PC-3 (cell line): ENCODE results near the gene PREPL. TPM values are rescaled to one million over a fixed set of nuclear protein-coding genes. Genes with fewer than 3 reads are reported as not detected.

Experiments
- ATAC-seq: fragments of 200-7000 bp; cut with Tn5 transposase; 2 replicates; pipeline ENCODE4 v1.9.1; 2020; ENCODE audit warnings: mild to moderate bottlenecking, moderate library complexity
- BruUV-seq: library from RNA; stranded (reverse); fragments of 400-500 nt; replicated peaks from 2 replicates; lab custom pipeline; 2021; lab: Mats Ljungman, UMichigan
- CTCF ChIA-PET: fragments of 300-600 bp; sonication (Branson Sonifier 250); formaldehyde crosslinking; loops from one replicate; lab custom pipeline; 2022; ENCODE audit warnings: antibody characterized with exemption; lab: Charles Lee
- POLR2A ChIA-PET: fragments of 300-600 bp; sonication (Branson Sonifier 250); formaldehyde crosslinking; loops from one replicate; lab custom pipeline; 2022; ENCODE audit warnings: antibody characterized with exemption; ENCODE audit not compliant: unreplicated experiment; lab: Charles Lee
- DNase-seq: peaks from one replicate; pipeline ENCODE4 v3.0.0-alpha.2; 2015
- H2AFZ ChIP-seq: fragments of 300-600 bp; sonication (generic); 2 replicates; pipeline ENCODE4 v1.6.0; 2016; ENCODE audit warnings: antibody characterized with exemption, low read length
- H3F3A ChIP-seq: fragments of 300-600 bp; sonication (generic); one replicate; pipeline ENCODE4 v1.6.0; 2017; ENCODE audit warnings: antibody characterized with exemption, low read length, control low read depth, mild to moderate bottlenecking; ENCODE audit not compliant: unreplicated experiment
- H3K27ac ChIP-seq: fragments of 300-600 bp; sonication (generic); 2 replicates; pipeline ENCODE4 v1.5.1; 2016; ENCODE audit warnings: mild to moderate bottlenecking, low read length
- H3K27me3 ChIP-seq: fragments of 300-600 bp; sonication (generic); 2 replicates; pipeline ENCODE4 v1.6.1; 2016; ENCODE audit warnings: low read length, mixed read lengths
- H3K36me3 ChIP-seq: fragments of 300-600 bp; sonication (generic); 2 replicates; pipeline ENCODE4 v1.6.1; 2016; ENCODE audit warnings: low read depth, mixed run types, low read length, mixed read lengths
- H3K4me1 ChIP-seq: fragments of 300-600 bp; sonication (generic); 2 replicates; pipeline ENCODE4 v1.5.1; 2016; ENCODE audit warnings: low read length; ENCODE audit not compliant: insufficient read depth
- H3K4me2 ChIP-seq: fragments of 300-600 bp; sonication (generic); 2 replicates; pipeline ENCODE4 v1.6.0; 2016; ENCODE audit warnings: low read length
- H3K4me3 ChIP-seq: fragments of 300-600 bp; sonication (generic); 2 replicates; pipeline ENCODE4 v1.5.1; 2016; ENCODE audit warnings: mild to moderate bottlenecking, low read length, mixed read lengths
- H3K79me2 ChIP-seq: fragments of 300-600 bp; sonication (generic); 2 replicates; pipeline ENCODE4 v1.6.1; 2017; ENCODE audit warnings: low read length, mixed read lengths
- H3K9ac ChIP-seq: fragments of 300-600 bp; sonication (generic); 2 replicates; pipeline ENCODE4 v1.6.0; 2016; ENCODE audit warnings: mild to moderate bottlenecking, low read length
- H3K9me2 ChIP-seq: fragments of 300-600 bp; sonication (generic); replicated peaks from 2 replicates; pipeline ENCODE4 v1.6.1; 2016; ENCODE audit warnings: mixed run types, low read length, mixed read lengths
- H3K9me3 ChIP-seq: fragments of 300-600 bp; sonication (generic); 2 replicates; pipeline ENCODE4 v1.6.1; 2016; ENCODE audit warnings: low read length, mixed read lengths
- H4K20me1 ChIP-seq: fragments of 300-600 bp; sonication (generic); 2 replicates; pipeline ENCODE4 v1.6.1; 2016; ENCODE audit warnings: low read length, mixed read lengths
- EZH2 ChIP-seq: fragments of 300-600 bp; sonication (generic); IDR thresholded peaks from one replicate; pipeline ENCODE4 v1.6.1; 2017; ENCODE audit warnings: antibody characterized with exemption, mild to moderate bottlenecking, low read length; ENCODE audit not compliant: unreplicated experiment
- EZH2phosphoT487 ChIP-seq: fragments of 300-600 bp; sonication (generic); IDR thresholded peaks from 2 replicates; pipeline ENCODE4 v1.6.1; 2018; ENCODE audit warnings: mild to moderate bottlenecking, antibody characterized with exemption, low read length, borderline replicate concordance
- intact Hi-C: fragments of 100-400 bp; cut with micrococcal nuclease; formaldehyde crosslinking; loops from 2 replicates; pipeline ENCODE4 v1.9.0; 2023
- total RNA-seq: library from RNA; depleted of rRNA; stranded (reverse); fragments of >200 nt; gene quantifications from 2 replicates; pipeline ENCODE4 v1.2.3, GENCODE V29; 2014
- TF ChIP-seq, protein P1 (sequence below): fragments of 300-600 bp; sonication (generic); conservative IDR thresholded peaks from 2 replicates; pipeline ENCODE4 v1.5.1; 2017; ENCODE audit warnings: antibody characterized with exemption, low read depth, mild to moderate bottlenecking, low read length

Gene PREPL
- total RNA-seq, 1 experiment from 2014 or later, result 36.2 TPM

DNA sequence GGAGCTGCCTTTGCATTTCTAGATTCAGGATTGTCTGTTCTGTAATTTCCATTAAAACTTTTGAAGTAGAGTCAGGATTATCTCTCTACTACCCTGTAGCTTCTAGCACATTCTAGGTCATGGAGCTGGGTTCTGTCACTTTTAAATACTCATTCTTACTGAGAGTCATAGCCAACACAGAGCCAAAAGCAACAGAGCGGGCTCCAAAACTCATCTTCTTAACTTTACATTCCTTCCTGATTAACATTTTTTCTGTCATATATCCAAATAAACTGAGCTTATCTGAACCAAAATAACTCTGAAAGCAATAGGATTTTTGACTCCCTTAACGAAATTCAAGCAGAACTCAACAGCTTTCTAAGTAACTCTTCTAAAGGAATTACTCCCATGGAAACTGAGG is 12.9 kb downstream of the PREPL start:
- no peak for DNase-seq
- TF ChIP-seq EZH2 (no peak), EZH2phosphoT487 (no peak)
- TF ChIP-seq, protein P1, sequence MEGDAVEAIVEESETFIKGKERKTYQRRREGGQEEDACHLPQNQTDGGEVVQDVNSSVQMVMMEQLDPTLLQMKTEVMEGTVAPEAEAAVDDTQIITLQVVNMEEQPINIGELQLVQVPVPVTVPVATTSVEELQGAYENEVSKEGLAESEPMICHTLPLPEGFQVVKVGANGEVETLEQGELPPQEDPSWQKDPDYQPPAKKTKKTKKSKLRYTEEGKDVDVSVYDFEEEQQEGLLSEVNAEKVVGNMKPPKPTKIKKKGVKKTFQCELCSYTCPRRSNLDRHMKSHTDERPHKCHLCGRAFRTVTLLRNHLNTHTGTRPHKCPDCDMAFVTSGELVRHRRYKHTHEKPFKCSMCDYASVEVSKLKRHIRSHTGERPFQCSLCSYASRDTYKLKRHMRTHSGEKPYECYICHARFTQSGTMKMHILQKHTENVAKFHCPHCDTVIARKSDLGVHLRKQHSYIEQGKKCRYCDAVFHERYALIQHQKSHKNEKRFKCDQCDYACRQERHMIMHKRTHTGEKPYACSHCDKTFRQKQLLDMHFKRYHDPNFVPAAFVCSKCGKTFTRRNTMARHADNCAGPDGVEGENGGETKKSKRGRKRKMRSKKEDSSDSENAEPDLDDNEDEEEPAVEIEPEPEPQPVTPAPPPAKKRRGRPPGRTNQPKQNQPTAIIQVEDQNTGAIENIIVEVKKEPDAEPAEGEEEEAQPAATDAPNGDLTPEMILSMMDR, result no peak
- POLR2A ChIA-PET, result interaction anchor here (0.5 to 0.6 kb wide), 2 partner anchors 20 to 928 kb away, joined by 3 read pairs; no protein-coding TSS in a partner anchor
- no peak for ATAC-seq
- BruUV-seq, result no TSS peak
- H3K4me3 ChIP-seq, result no peak overlapping the region
- no peaks in the 10 kb centered on the region for H3K79me2 ChIP-seq
- H3K27ac ChIP-seq, result no peak overlapping the region
- no peaks in the 10 kb centered on the region for H3K9me3 ChIP-seq
- H3K27me3 ChIP-seq, result no peaks in the 10 kb centered on the region
- no peaks in the 10 kb centered on the region for H3K9me2 ChIP-seq
- no peak overlapping the region for H3K4me2 ChIP-seq
- peaks cover 8% of the 10 kb centered on the region; the same call in 1 of the 2 replicates for H3K36me3 ChIP-seq
- intact Hi-C loops, result loop anchor here (10.0 kb wide), 1 partner anchor 394 kb away; no protein-coding TSS in a partner anchor
- H4K20me1 ChIP-seq, result no peaks in the 10 kb centered on the region
- no peak overlapping the region for H2AFZ ChIP-seq
- CTCF ChIA-PET, result no interaction called here
- no peaks in the 10 kb centered on the region for H3F3A ChIP-seq
- no peak overlapping the region for H3K9ac ChIP-seq
- no peaks in the 10 kb centered on the region for H3K4me1 ChIP-seq

DNA sequence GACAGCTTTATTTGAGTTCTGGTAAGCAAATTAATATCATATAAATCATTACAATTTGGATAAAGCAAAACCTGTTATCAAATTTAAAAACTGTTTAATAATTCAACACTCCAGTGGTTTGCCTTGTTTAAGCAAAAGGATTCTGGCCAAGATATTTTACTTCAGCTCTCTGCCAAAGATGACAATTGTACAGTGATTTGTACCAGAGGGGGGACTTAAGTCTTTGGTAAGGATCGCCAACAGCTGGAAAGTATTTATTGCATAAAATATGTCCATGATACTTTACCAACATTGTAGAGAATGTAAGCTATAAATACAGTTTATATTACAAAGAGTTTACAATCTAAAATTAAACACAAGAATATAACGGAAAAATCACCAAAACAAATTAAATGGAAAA is 13.8 kb downstream of the PREPL start:
- no peak overlapping the region for H3K27ac ChIP-seq
- no peak overlapping the region for H3K4me3 ChIP-seq
- no peak overlapping the region for H2AFZ ChIP-seq
- H3K9ac ChIP-seq, result no peak overlapping the region
- DNase-seq (no peak), ATAC-seq (no peak)
- ChIA-PET CTCF (no interaction called here), POLR2A (no interaction called here)
- TF ChIP-seq, protein P1, result no peak
- TF ChIP-seq EZH2, result no peak
- no peak for TF ChIP-seq EZH2phosphoT487
- H3K9me2 ChIP-seq, result no peaks in the 10 kb centered on the region
- intact Hi-C loops, result loop anchor here (10.0 kb wide), 1 partner anchor 393 kb away; no protein-coding TSS in a partner anchor
- no peak overlapping the region for H3K4me2 ChIP-seq
- H3K27me3 ChIP-seq, result no peaks in the 10 kb centered on the region
- H3K36me3 ChIP-seq, result peaks cover 14% of the 10 kb centered on the region; the same call in 1 of the 2 replicates
- no peaks in the 10 kb centered on the region for H4K20me1 ChIP-seq
- BruUV-seq, result no TSS peak
- no peaks in the 10 kb centered on the region for H3K79me2 ChIP-seq
- H3K9me3 ChIP-seq, result no peaks in the 10 kb centered on the region
- H3F3A ChIP-seq, result no peaks in the 10 kb centered on the region
- no peaks in the 10 kb centered on the region for H3K4me1 ChIP-seq

DNA sequence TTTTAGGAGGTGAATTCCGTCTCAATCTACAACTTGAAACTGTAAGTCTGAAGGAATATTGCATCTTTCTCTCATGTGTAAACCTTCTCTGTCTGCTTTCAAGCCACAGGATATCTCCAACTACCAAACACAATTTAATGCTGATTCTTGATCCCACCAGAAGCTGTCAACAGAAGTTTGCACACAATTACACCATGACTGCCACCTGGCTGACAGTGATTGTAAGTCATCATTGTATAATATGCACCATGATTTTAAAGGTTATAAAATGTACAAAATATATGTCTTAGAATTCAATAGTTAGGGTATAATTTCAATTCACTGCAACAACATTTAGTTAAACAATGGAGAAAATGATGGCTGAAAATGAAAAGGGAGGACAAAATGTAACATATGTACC is 18.4 kb downstream of the PREPL start:
- Histone ChIP-seq H4K20me1 (no peaks in the 10 kb centered on the region), H3K9ac (no peak overlapping the region), H3K9me3 (no peaks in the 10 kb centered on the region), H3K4me2 (no peak overlapping the region), H3K9me2 (no peaks in the 10 kb centered on the region), H3K36me3 (peaks cover 30% of the 10 kb centered on the region), H3F3A (no peaks in the 10 kb centered on the region), H3K4me1 (no peaks in the 10 kb centered on the region), H2AFZ (no peak overlapping the region), H3K27ac (no peak overlapping the region), H3K4me3 (no peak overlapping the region), H3K27me3 (no peaks in the 10 kb centered on the region), H3K79me2 (no peaks in the 10 kb centered on the region)
- ChIA-PET POLR2A (interaction anchor here (0.7 kb wide), 1 partner anchor 16 kb away, joined by 3 read pairs; no protein-coding TSS in a partner anchor), CTCF (interaction anchor here (1.1 kb wide), 1 partner anchor 99 kb away, joined by 5 read pairs; no protein-coding TSS in a partner anchor)
- TF ChIP-seq, protein P1, result peak; percentile 74
- no peak for TF ChIP-seq EZH2
- ATAC-seq (peak; percentile 49; the same call in 1 of the 2 replicates), DNase-seq (peak; percentile 55)
- no TSS peak for BruUV-seq
- intact Hi-C loops, result loop anchor here (1.0 to 10.0 kb wide), 3 partner anchors 99 to 388 kb away; no protein-coding TSS in a partner anchor
